ENCODE results near the gene ANKRD23.
"Not testable (repeated sequence)": the region's sequence is repeated elsewhere in the genome, so short reads cannot be mapped to it uniquely, and the experiment has no call there.

The ANKRD23 gene

DNA sequence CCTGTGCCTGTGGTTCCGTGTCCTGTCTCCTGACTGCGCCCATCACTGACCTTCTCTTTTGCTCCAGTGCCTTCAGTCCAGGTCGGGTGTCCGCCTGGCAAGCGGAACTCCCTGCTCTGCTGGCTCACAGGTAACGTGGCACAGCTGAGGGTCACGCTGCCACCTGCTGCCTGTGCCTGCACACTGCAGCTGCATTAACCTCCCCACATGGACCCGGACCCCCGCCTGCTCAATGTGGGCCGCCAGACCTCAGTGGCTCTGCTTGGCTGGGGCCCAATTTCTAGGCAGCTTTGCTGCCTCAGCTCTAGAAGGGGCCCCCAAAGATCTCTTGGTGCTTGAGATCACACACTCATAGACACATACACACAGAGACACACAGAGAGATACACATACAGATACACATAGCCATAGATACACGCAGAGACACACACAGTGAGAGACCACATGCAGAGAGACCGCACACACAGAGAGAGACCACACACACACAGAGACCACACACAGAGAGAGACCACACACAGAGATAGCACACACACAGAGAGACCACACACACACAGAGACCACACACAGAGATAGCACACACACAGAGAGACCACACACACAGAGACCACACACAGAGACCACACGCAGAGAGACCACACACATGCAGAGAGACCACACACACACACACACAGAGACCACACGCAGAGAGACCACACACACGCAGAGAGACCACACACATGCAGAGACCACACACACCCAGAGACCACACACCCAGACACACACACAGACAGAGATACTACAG lies 42.6 kb downstream of the ANKRD23 start:
- DNase-seq (ENCODE audit: low read depth in 2 of 3, low spot score in 2 of 3): peak; percentile 27 to 46 (median 41)

DNA sequence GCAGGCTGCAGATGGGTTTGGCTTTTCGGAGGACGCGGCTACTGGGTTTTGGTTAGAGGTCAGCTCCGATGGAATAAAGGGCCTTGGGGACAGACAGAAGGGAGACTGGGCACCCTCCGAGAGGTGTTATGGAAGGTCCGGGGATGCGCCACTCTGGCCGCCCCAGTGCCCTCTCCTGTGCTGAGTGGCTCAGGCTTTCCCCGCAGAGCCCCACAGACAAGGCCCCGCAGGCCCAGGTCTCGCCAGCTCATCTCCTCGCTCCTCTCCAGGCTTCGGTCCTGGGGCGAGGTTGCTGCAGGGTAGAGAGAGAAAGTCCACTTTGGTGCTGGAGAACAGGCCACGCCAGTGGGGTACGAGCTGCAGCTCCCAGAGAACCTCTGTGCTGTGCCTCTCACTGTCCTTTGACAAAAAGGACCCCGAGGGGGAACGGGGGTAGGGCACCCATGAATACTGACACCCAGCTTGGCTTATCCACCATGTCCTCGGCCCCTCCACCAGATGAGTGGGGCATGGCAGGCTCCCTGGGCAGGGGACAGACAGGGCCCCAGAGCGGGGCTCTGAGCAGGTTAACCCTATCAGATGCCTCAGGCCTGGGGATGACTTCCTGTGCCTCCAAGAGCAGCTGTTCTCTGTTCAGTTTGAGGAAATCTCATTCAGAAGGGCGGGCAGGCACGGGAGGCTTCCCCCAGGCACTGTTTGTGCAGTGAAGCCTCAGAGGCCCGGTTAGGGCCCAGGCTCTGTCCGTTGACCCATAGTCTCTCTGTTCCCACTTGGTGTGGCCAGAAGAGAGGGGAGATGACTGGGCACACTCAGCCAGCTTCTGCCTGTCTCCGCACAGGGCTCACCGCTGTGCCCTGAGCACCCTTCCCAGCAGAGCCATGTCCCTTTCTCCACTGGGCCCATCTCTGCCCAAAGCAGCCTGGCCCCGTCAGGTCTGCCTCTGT lies 43.5 kb downstream of the ANKRD23 start:
- no peak for DNase-seq (ENCODE audit: low read depth in 2 of 3, low spot score in 2 of 3)

DNA sequence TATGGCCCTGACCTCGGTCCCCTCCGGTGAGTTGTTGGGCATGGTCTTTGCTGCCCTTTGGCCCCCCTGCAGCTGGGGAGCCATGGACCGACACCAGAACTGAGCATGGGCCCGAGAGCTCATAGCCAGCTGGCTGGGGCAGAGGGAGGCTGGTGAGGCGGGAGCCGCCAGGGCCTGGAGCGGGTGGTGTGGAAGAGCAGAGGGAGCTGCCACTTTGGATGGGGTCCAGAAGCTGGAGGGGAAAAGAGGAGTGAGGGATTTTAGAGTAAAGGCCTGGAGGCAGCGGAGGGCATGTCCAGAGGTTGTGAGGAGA lies 44.2 kb downstream of the ANKRD23 start:
- DNase-seq (ENCODE audit: low read depth in 2 of 3, low spot score in 2 of 3): no peak

DNA sequence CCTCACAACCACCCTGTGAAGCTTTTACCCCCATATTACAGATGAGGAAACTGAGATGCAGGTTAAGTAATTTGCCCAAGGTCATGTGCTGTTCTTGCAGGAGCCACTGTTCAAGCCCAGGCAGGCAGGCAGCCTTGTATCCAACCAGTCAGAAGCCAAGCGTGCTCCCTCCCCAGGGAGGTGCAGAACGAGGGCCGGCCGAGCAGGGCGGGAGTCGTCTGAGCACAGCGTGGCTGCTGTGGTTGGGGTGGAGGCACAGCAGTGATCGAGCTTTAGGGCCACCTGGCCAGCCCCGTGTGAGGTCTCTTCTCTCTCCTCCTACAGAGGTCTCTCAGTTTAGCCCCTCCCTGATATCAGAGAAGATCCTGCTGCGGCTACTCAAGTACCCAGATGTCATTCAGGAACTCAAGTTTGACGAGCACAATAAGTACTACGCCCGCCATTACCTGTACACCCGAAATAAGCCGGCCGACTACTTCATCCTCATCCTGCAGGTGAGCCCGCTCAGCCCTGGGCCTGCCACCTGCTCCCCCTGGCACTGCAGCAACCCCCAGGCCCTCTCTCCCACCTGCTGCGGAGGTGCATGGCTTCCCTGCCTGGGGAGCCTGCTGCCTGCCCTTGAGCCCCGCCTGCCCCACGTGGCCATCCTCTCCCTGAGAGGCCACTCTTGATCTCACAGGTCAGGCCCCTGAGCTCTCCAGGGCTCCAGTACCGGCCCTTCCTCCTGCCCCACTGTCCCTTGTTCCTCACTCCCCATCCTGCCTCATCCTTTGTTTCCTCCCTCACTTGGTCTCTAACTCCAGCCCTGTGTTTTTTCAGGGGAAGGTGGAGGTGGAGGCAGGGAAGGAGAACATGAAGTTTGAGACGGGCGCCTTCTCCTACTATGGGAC lies 44.8 kb downstream of the ANKRD23 start:
- DNase-seq (ENCODE audit: low read depth in 2 of 3, low spot score in 2 of 3): no peak

DNA sequence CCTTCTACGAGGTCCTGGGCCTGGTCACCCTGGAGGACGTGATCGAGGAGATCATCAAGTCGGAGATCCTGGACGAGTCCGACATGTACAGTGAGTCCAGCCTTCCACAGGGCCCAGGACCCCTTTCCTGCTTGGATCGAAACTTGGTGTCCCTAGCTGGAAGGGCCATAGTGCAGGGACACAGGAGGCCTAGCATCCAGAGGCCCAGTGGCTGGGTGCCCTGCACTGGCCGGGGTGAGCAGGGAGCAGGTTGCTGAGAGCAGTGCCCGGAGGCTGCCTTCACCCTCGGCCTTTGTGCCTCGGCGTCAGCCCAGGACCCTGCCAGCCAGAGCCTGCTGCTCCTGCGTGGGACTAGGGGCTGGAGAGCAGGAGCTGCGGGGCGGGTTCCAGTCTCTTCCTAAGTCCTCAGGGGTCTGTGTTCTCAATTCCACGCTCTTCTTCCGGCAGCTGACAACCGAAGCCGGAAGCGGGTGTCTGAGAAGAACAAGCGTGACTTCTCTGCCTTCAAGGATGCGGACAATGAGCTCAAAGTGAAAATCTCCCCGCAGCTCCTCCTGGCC lies 46.7 kb downstream of the ANKRD23 start:
- DNase-seq (ENCODE audit: low read depth in 2 of 3, low spot score in 2 of 3): no peak

DNA sequence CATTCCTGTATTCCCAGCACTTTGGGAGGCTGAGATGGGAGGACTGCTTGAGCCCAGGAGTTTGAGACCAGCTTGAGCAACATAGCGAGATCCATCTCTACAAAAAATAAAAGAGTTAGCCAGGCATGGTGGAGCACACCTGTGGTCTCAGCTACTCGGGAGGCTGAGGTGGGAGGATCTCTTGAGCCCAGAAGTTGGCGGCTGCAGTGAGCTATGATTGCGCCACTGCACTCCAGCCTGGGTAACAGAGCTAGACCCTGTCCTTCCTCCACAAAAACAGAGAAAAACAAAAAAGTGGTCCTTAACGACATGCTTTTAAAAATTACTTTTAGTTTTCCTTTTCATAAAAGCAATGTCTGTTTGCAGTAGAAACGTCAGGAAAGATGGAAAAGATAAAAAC lies 47.3 kb downstream of the ANKRD23 start:
- DNase-seq (ENCODE audit: low read depth in 2 of 3, low spot score in 2 of 3): not testable (repeated sequence)

DNA sequence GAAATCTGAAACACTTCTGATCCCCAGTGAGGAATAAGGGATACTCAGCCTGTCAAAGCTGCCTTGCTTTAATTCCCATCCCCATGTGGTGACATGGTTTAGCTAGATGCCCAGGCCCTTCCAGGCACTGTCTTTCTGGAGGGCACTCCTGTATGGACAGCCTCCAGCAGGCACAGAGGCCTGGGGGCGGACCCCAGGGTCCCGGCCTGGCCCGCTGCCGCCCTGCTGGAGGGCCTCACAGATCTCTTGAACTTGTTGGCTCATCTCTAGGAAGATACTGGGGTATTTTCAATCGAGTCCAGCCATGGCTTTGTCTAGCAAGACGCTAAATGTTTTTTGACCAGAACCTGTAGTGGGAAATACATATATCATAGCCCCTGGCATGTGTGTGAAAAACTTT lies 48.7 kb downstream of the ANKRD23 start:
- DNase-seq (ENCODE audit: low read depth in 2 of 3, low spot score in 2 of 3): no peak

DNA sequence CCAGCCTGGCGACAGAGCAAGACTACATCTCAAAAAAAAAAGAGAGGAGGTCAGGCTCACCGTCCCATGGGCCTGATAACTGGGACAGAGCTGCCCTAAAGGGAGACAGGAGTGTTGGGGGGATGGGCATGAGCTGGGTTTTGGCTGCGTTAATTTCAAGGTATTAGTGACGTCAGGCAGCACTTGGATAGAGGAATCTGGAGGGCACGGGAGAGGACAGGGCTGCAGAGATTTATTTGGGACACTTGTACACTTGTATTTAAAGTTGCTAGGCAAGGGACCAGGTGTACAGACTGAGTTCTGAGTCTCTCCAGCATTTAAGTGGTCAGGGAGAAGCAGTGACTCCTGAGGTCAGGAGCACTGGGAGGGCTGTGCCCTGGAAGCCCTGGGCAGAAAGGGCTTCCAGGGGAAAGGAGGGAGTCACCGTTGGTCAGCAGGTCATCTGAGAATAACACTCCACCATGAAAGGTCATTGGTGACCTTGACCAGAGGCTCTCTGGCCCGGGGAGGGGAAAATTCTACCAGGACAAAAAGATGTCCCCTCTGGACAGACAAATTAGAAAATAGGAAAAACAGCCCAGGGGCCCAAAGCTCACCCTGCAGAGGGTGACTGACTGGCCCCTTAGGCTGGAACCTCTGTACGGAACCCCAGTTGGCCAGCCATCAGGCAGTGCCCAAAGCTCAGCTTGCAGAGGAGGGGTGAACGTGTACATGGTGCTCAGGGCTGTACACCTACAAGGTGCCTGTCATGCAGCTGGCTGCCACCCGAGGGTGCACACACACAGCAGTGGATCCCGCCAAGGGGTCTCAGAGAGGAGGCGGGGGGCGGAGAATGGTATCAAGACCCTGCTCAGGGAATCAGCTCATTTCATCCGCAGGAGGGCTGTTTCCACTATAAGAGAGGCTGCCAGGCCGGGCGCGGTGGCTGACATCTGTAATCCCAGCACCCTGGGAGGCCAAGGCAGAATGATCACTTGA lies 50.8 kb downstream of the ANKRD23 start:
- DNase-seq (ENCODE audit: low read depth in 2 of 3, low spot score in 2 of 3): no peak

DNA sequence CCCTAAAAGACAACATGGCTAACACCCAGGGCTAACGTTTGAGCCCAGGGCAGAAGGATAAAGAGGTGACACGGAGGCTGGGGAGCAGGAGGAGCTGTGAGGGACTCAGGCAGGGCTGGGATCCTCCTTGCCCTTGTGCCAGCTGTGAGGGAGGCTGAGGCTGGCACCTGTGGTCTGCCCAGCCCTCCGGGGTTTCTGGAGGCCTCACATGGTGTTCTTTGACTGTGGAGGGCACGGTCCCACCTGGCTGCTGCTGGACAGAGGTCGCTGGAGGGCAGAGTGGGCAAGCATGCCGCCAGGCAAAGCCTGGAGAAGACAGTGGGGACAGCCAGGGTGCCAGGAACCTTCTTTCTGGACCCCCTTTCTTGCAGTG lies 54.6 kb downstream of the ANKRD23 start:
- DNase-seq (ENCODE audit: low read depth in 2 of 3, low spot score in 2 of 3): no peak

DNA sequence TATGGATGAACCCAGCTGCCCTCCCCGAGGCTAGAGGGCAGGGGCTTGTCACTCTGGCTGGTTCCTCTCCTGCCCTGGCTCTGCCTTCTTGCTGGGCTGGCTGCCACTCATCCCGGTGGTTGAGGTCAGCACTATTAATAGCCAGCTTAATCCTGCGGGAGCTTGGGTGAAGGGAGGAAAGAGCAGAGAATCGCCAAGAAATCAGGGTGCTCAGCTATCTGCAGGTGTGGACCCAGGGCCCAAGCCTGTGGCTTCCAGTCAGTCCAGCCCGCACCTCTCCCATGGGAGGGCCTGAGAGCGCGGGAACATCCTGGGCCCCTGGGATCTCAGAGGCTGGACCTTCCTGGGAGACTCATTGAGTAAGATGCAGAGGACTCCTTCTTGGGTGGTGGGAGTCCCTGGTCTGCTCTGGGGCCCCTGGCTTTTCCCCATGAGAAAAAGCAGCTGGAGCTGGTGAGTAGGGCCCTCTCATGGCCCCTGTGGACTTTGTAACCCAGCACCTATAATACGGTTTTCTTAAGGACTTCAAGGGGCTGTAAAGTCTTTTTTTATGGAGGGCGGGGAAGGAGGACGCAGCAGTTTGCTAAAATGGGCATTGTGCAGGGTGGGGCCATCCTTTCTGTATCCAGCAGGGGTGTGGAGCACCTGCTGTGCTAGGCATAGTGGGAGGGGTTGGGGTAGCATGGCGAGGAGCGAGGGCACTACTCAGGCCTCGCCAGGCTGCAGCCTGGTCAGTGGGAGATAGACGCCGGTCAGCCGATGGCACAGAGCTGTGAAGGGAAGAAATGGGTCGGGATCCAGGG lies 55.2 kb downstream of the ANKRD23 start:
- no peak for DNase-seq (ENCODE audit: low read depth in 2 of 3, low spot score in 2 of 3)
